Suprapubic skin (tissue), 4 donors: ENCODE results near the gene MTCH1. TPM values are rescaled to one million over a fixed set of nuclear protein-coding genes. Genes with fewer than 3 reads are reported as not detected.

Experiments used
- DNase-seq, 2 donors: peaks; one replicate each; pipeline ENCODE4 v3.0.0-alpha.2; 2019; ENCODE audit warnings: low spot score in 2 of 2
- H3K27ac ChIP-seq: fragments of 200-600 bp; sonication (generic); one replicate; pipeline ENCODE4 v1.5.1; 2019
- H3K27me3 ChIP-seq: fragments of 200-600 bp; sonication (generic); one replicate; pipeline ENCODE4 v1.5.1; 2019
- H3K36me3 ChIP-seq: fragments of 200-600 bp; sonication (generic); one replicate; pipeline ENCODE4 v1.5.1; 2019
- H3K4me1 ChIP-seq: fragments of 200-600 bp; sonication (generic); one replicate; pipeline ENCODE4 v1.5.1; 2019
- H3K4me3 ChIP-seq: fragments of 200-600 bp; sonication (generic); one replicate; pipeline ENCODE4 v1.5.1; 2019; ENCODE audit warnings: mild to moderate bottlenecking
- H3K9me3 ChIP-seq: fragments of 200-600 bp; sonication (generic); one replicate; pipeline ENCODE4 v1.5.1; 2019
- EP300 ChIP-seq: sonication (generic); formaldehyde crosslinking; IDR thresholded peaks from one replicate; pipeline ENCODE4 v1.6.1; 2017; ENCODE audit warnings: antibody characterized with exemption
- POLR2A ChIP-seq, 2 donors: fragments of 450-650 bp; IDR thresholded peaks; one replicate each; pipeline ENCODE4 v1.6.1; 2017; ENCODE audit warnings: antibody characterized with exemption in 2 of 2, mild to moderate bottlenecking in 2 of 2, moderate library complexity in 2 of 2
- POLR2AphosphoS5 ChIP-seq, 3 donors: sonication (generic); formaldehyde crosslinking; IDR thresholded peaks; one replicate each; pipeline ENCODE4 v1.6.1; 2017; ENCODE audit warnings: antibody characterized with exemption in 3 of 3
- WGBS: methylation state at CpG from one replicate; pipeline ENCODE4 v1.1.5; 2018; 5-methylcytosine and 5-hydroxymethylcytosine counted together
- total RNA-seq, 4 donors: library from RNA; depleted of rRNA; stranded (reverse); fragments of >200 nt; gene quantifications; one replicate each; pipeline ENCODE4 v1.1.0, GENCODE V29; 2016
- TF ChIP-seq, protein P1 (sequence below), 2 donors: fragments of 200-600 bp in 1 of 2; fragments of 450-650 bp in 1 of 2; sonication (generic) in 1 of 2; IDR thresholded peaks; one replicate each; pipeline ENCODE4 v1.5.1; 2016 to 2019; ENCODE audit warnings: antibody characterized with exemption in 2 of 2, mild to moderate bottlenecking in 1 of 2, moderate library complexity in 1 of 2

The MTCH1 gene
- total RNA-seq, 4 donors from 2014 or later = 160 to 220 (median 183) TPM

GRCh38 chr6:37020381-37020780 lies 34.4 kb upstream of the MTCH1 start:
- Histone ChIP-seq H3K27ac (no peak overlapping the region), H3K4me1 (peaks cover 44% of the 10 kb centered on the region)
- 53% methylated on average over 11 of the region's 12 CpGs for WGBS

GRCh38 chr6:37019065-37019450 lies 33.1 kb upstream of the MTCH1 start:
- TF ChIP-seq POLR2AphosphoS5 (IDR thresholded peaks at IDR 0.05) (no peak), POLR2A (IDR thresholded peaks at IDR 0.05) (no peak), EP300 (no peak)
- TF ChIP-seq, protein P1, sequence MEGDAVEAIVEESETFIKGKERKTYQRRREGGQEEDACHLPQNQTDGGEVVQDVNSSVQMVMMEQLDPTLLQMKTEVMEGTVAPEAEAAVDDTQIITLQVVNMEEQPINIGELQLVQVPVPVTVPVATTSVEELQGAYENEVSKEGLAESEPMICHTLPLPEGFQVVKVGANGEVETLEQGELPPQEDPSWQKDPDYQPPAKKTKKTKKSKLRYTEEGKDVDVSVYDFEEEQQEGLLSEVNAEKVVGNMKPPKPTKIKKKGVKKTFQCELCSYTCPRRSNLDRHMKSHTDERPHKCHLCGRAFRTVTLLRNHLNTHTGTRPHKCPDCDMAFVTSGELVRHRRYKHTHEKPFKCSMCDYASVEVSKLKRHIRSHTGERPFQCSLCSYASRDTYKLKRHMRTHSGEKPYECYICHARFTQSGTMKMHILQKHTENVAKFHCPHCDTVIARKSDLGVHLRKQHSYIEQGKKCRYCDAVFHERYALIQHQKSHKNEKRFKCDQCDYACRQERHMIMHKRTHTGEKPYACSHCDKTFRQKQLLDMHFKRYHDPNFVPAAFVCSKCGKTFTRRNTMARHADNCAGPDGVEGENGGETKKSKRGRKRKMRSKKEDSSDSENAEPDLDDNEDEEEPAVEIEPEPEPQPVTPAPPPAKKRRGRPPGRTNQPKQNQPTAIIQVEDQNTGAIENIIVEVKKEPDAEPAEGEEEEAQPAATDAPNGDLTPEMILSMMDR (IDR thresholded peaks at IDR 0.05) = no peak
- DNase-seq = no peak
- no peaks in the 10 kb centered on the region for H3K9me3 ChIP-seq
- no peak overlapping the region for H3K27ac ChIP-seq
- H3K4me3 ChIP-seq = no peak overlapping the region
- 59% methylated on average over 2 of the region's 2 CpGs for WGBS
- H3K36me3 ChIP-seq = no peaks in the 10 kb centered on the region
- no peaks in the 10 kb centered on the region for H3K27me3 ChIP-seq
- H3K4me1 ChIP-seq = peaks cover 31% of the 10 kb centered on the region

More at GRCh38 chr6:37020381-37020780, 34.4 kb upstream of the MTCH1 start:
- H3K4me3 ChIP-seq = no peak overlapping the region
- TF ChIP-seq POLR2A (IDR thresholded peaks at IDR 0.05) = no peak
- TF ChIP-seq, protein P1 (IDR thresholded peaks at IDR 0.05) = no peak
- no peak for TF ChIP-seq EP300
- TF ChIP-seq POLR2AphosphoS5 (IDR thresholded peaks at IDR 0.05) = no peak
- no peaks in the 10 kb centered on the region for H3K36me3 ChIP-seq
- no peaks in the 10 kb centered on the region for H3K9me3 ChIP-seq
- H3K27me3 ChIP-seq = no peaks in the 10 kb centered on the region
- DNase-seq = no peak

DNA sequence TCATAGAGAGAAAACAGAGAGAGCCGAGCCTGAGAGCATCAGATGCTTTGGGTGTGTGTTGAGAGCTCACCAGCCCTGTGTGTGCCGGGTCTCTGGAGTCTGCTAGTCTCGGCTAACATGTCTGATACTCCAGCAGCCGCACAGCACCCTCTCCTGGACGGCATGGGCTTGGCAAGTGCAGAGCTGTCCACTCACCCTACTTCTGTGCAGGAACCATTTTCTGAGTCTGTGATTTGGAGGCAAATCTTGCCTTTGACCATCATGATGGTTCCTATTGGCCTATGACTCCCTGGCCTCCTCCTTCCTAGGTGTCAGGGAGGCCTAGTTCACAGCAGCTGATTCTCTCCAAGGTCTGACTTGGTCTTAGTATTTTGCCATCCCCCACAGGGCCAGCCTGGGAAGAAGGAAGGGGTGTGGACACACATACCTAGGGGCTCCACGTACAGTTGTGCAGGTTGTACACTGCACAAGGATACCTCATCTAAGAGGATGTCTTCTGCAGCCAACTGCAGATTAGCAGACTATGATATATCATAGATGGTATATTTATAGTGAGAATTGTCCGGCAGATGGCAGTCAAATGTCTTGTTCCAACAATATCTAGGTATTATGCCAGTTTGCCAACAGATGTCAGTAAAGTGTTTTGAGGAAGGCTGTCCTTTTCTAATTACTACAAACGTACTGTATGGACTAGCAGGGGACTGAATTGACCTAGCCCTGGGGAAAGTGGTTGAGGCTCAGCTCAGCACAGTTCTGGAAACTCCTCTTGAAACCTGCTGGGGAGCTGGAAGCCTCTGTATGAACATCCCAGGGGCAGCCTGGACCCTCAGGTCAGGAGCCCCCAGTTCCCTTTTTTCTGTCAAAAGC lies 32.4 kb upstream of the MTCH1 start:
- no peaks in the 10 kb centered on the region for H3K27me3 ChIP-seq
- H3K4me3 ChIP-seq = no peak overlapping the region
- TF ChIP-seq POLR2AphosphoS5 (IDR thresholded peaks at IDR 0.05) = peak in 1 of 3 donors; percentile 20
- TF ChIP-seq, protein P1 (IDR thresholded peaks at IDR 0.05) = peak; percentile 87 to 88
- no peak for TF ChIP-seq POLR2A (IDR thresholded peaks at IDR 0.05)
- TF ChIP-seq EP300 = no peak
- peak; percentile 94 for DNase-seq
- peaks cover 25% of the 10 kb centered on the region for H3K4me1 ChIP-seq
- H3K36me3 ChIP-seq = no peaks in the 10 kb centered on the region
- H3K9me3 ChIP-seq = no peaks in the 10 kb centered on the region
- no peak overlapping the region for H3K27ac ChIP-seq
- WGBS = 4% methylated on average over 8 of the region's 8 CpGs

DNA sequence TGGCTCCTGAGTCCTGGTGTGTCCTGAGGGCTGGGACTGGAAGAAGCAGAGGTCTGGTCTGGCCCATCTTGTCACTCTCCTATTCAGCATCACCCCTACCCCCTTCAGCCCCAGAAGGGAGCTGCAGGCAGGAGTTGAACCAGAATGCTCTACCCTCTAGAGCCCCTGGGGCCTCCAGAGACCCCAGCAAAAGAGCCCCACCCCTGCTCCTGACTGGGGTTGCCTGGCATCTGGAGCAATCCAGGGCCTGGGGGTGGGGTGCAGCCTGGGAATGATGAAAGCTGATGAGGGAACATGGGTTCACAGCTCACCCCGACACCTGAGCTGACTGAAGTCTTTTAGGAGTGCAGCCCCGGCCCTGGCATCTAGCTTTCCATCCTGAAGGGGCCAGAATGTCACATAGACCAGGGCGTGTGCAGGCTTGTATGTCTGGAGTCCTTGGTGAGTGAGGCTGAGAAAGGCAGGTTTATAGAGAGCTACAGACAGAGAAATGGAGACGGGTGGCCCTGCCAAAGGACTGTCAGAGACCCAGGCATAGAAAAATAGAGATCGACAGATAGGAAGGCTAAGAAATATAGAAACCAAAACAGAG lies 31.7 kb upstream of the MTCH1 start:
- Histone ChIP-seq H3K4me1 (peaks cover 22% of the 10 kb centered on the region), H3K9me3 (no peaks in the 10 kb centered on the region), H3K4me3 (no peak overlapping the region), H3K27ac (no peak overlapping the region), H3K36me3 (no peaks in the 10 kb centered on the region), H3K27me3 (no peaks in the 10 kb centered on the region)
- TF ChIP-seq POLR2AphosphoS5 (IDR thresholded peaks at IDR 0.05) = no peak
- no peak for DNase-seq
- 30% methylated on average over 5 of the region's 5 CpGs for WGBS

DNA sequence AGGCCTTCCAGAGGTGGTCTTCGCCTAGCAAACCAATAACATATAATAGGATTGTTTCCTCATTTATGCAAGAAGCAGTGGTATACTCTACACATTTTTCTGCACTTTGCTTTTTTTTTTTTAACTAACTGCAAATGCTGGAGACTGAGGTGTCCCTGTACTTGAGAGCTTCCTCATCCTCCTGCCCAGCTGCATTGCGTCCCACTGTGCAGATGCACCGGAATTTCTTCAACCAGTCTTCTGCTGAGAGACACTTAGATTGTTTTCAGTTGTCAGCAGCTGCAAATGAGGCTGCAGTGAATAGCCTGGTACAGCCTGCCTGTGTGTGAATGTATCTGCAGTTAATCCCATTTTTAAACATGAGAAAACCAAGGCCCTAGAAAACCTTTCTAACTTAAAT lies 31.0 kb upstream of the MTCH1 start:
- TF ChIP-seq POLR2AphosphoS5 (IDR thresholded peaks at IDR 0.05) = no peak
- TF ChIP-seq, protein P1 (IDR thresholded peaks at IDR 0.05) = no peak
- TF ChIP-seq POLR2A (IDR thresholded peaks at IDR 0.05) = no peak
- no peak for TF ChIP-seq EP300
- H3K9me3 ChIP-seq = no peaks in the 10 kb centered on the region
- no peak overlapping the region for H3K27ac ChIP-seq
- no peaks in the 10 kb centered on the region for H3K36me3 ChIP-seq
- H3K4me3 ChIP-seq = no peak overlapping the region
- WGBS = 84% methylated on average over 3 of the region's 3 CpGs
- H3K4me1 ChIP-seq = peaks cover 18% of the 10 kb centered on the region
- DNase-seq = no peak
- no peaks in the 10 kb centered on the region for H3K27me3 ChIP-seq
